ENCODE results near the gene TRIM7. TPM values are rescaled to one million over a fixed set of nuclear protein-coding genes. Genes with fewer than 3 reads are reported as not detected.
A peak's percentile ranks its signal among the peaks of the same experiment; 100 is the strongest.

Gene TRIM7
- total RNA-seq, 4 donors from 2014 or later = 44.8 to 80.6 (median 54.5) TPM

- H3K27ac ChIP-seq = peak within 1 kb of the TSS; percentile 90 to 98 (median 96)
- peak within 1 kb of the TSS; percentile 50 to 86 (median 72) for H3K4me3 ChIP-seq
- H3K27me3 ChIP-seq = no peaks in the 10 kb centered on the region
- peaks cover 28 to 85% (median 45%) of the 10 kb centered on the region in 3 donors for H3K4me1 ChIP-seq
- peak in 2 of 4 donors; percentile 38 to 71 for TF ChIP-seq POLR2A (IDR thresholded peaks at IDR 0.05)
- no peak for TF ChIP-seq CTCF (IDR thresholded peaks at IDR 0.05)
- no peaks in the 10 kb centered on the region for H3K9me3 ChIP-seq
- peaks cover 26 to 36% (median 28%) of the 10 kb centered on the region in 3 donors for H3K36me3 ChIP-seq
- 0 to 1% methylated on average over 23 to 31 of the region's 50 CpGs for WGBS, 2 donors
- intact Hi-C loops (cut with DNase I) = no loop called here
- DNase-seq = no peak
Measured at GRCh38 chr5:181243564-181244343, 38.8 kb upstream of the TRIM7 start, which contains the start of gene RACK1. TSS of gene RACK1 (minus strand) at chr5:181243906. CDS start at chr5:181243800, 106 bp downstream.

- Histone ChIP-seq H3K4me1 (peaks cover 22 to 84% (median 38%) of the 10 kb centered on the region in 3 donors), H3K4me3 (peak overlapping the region; percentile 50 to 86 (median 72)), H3K27me3 (no peaks in the 10 kb centered on the region), H3K36me3 (peaks cover 33 to 43% (median 33%) of the 10 kb centered on the region in 3 donors), H3K9me3 (no peaks in the 10 kb centered on the region), H3K27ac (peak overlapping the region; percentile 90 to 98 (median 96))
- no peak for DNase-seq
- 0% methylated on average over 8 to 15 of the region's 25 CpGs for WGBS, 2 donors
- intact Hi-C loops (cut with DNase I) = no loop called here
- TF ChIP-seq POLR2A (IDR thresholded peaks at IDR 0.05) = no peak
- TF ChIP-seq CTCF (IDR thresholded peaks at IDR 0.05) = no peak
Measured at GRCh38 chr5:181243018-181243563, 38.1 kb upstream of the TRIM7 start.

- TF ChIP-seq POLR2A (IDR thresholded peaks at IDR 0.05) (no peak), CTCF (IDR thresholded peaks at IDR 0.05) (no peak)
- Histone ChIP-seq H3K27me3 (no peaks in the 10 kb centered on the region), H3K4me3 (peak overlapping the region; percentile 50 to 86 (median 72)), H3K27ac (peak overlapping the region; percentile 90 to 98 (median 96)), H3K36me3 (peaks cover 43 to 54% (median 44%) of the 10 kb centered on the region in 3 donors), H3K4me1 (peaks cover 15 to 77% (median 33%) of the 10 kb centered on the region in 3 donors), H3K9me3 (no peaks in the 10 kb centered on the region)
- WGBS, 2 donors = 27 to 36% methylated on average over 6 of the region's 6 CpGs
- intact Hi-C loops (cut with DNase I) = no loop called here
- DNase-seq = no peak
Measured at GRCh38 chr5:181242031-181242451, 37.0 kb upstream of the TRIM7 start.

- WGBS, 2 donors = 25% methylated on average over 6 of the region's 6 CpGs
- DNase-seq = no peak
- peaks cover 15 to 72% (median 33%) of the 10 kb centered on the region in 3 donors for H3K4me1 ChIP-seq
Measured at GRCh38 chr5:181241393-181241975, 36.5 kb upstream of the TRIM7 start.

More at GRCh38 chr5:181241393-181241975, 36.5 kb upstream of the TRIM7 start:
- Histone ChIP-seq H3K4me3 (peak overlapping the region in 2 of 4 donors; percentile 62 to 86), H3K27ac (peak overlapping the region; percentile 90 to 98 (median 96)), H3K36me3 (peaks cover 46 to 59% (median 49%) of the 10 kb centered on the region in 3 donors), H3K27me3 (no peaks in the 10 kb centered on the region), H3K9me3 (no peaks in the 10 kb centered on the region)
- intact Hi-C loops (cut with DNase I) = no loop called here
- TF ChIP-seq POLR2A (IDR thresholded peaks at IDR 0.05) (no peak), CTCF (IDR thresholded peaks at IDR 0.05) (no peak)

Data from esophagus squamous epithelium (tissue), 5 donors.